NCI-H1694 treated with DMSO at 0.1 percent for 48 hours (cell line): ENCODE results near the gene ZNRF3.

Source experiments
- DNase-seq: peaks from one replicate; lab custom pipeline; 2025; lab: John Stamatoyannopoulos, UW

ZNRF3 gene

GRCh38 chr22:29092243-29092642, 208.9 kb downstream of the ZNRF3 start:
- DNase-seq = no peak

- DNase-seq = no peak
Observed at GRCh38 chr22:29093030-29093429, 209.7 kb downstream of the ZNRF3 start.

GRCh38 chr22:29093501-29094300, 210.3 kb downstream of the ZNRF3 start:
- no peak for DNase-seq

GRCh38 chr22:29095459-29095858, 212.1 kb downstream of the ZNRF3 start:
- DNase-seq = no peak

- DNase-seq = no peak
Observed at GRCh38 chr22:29096736-29097669, 213.6 kb downstream of the ZNRF3 start.

GRCh38 chr22:29098296-29098695, 214.9 kb downstream of the ZNRF3 start:
- no peak for DNase-seq

- peak; percentile 26 for DNase-seq
Observed at GRCh38 chr22:29102300-29102699, 218.9 kb downstream of the ZNRF3 start.

- DNase-seq = no peak
Observed at GRCh38 chr22:29103121-29103520, 219.7 kb downstream of the ZNRF3 start.

GRCh38 chr22:29105468-29105867, 222.1 kb downstream of the ZNRF3 start:
- no peak for DNase-seq

- no peak for DNase-seq
Observed at GRCh38 chr22:29106839-29107238, 223.5 kb downstream of the ZNRF3 start.
